NOMO-1 treated with DMSO at 0.1 percent for 48 hours (cell line): ENCODE data around the gene CENPX.

Source experiments
- DNase-seq: peaks from one replicate; lab custom pipeline; 2025; ENCODE audit not compliant: unreplicated experiment; lab: John Stamatoyannopoulos, UW

The CENPX gene

GRCh38 chr17:82022310-82022980, at the start of gene CENPX:
Gene CENPX (minus strand): TSS chr17:82022878. CDS start chr17:82022861, 17 bp downstream.
- DNase-seq: no peak

- no peak for DNase-seq
These were observed 47.9 kb upstream of the CENPX start for GRCh38 chr17:82070611-82071010.

- peak; percentile 10 for DNase-seq
These were observed 43.1 kb upstream of the CENPX start, which contains the start of gene DUS1L for GRCh38 chr17:82065638-82066303. Gene DUS1L (minus strand): TSS chr17:82065804. CDS start chr17:82065059, 745 bp downstream.

- no peak for DNase-seq
These were observed 42.5 kb upstream of the CENPX start for GRCh38 chr17:82065193-82065637.

- no peak for DNase-seq
These were observed 41.9 kb upstream of the CENPX start for GRCh38 chr17:82064433-82065192.

- no peak for DNase-seq
These were observed 41.0 kb upstream of the CENPX start for GRCh38 chr17:82063424-82064415.

- DNase-seq: no peak
These were observed 40.3 kb upstream of the CENPX start for GRCh38 chr17:82062984-82063368.

GRCh38 chr17:82062076-82062983, 39.7 kb upstream of the CENPX start:
- no peak for DNase-seq

GRCh38 chr17:82061047-82061925, 38.6 kb upstream of the CENPX start:
- no peak for DNase-seq

- no peak for DNase-seq
These were observed 37.9 kb upstream of the CENPX start for GRCh38 chr17:82060614-82061013.

- DNase-seq: no peak
These were observed 37.3 kb upstream of the CENPX start for GRCh38 chr17:82060001-82060380.

GRCh38 chr17:82059272-82060000, 36.8 kb upstream of the CENPX start:
- no peak for DNase-seq

GRCh38 chr17:82058855-82059249, 36.2 kb upstream of the CENPX start:
- no peak for DNase-seq

GRCh38 chr17:82058230-82058854, 35.7 kb upstream of the CENPX start:
- DNase-seq: no peak

GRCh38 chr17:82056729-82057621, 34.3 kb upstream of the CENPX start:
- no peak for DNase-seq

GRCh38 chr17:82055965-82056728, 33.5 kb upstream of the CENPX start:
- no peak for DNase-seq
